NCI-H187 (cell line): ENCODE measurements around the gene FBXO39.
"Not testable (repeated sequence)": the region's sequence is repeated elsewhere in the genome, so short reads cannot be mapped to it uniquely, and the experiment has no call there.

ENCODE experiments used
- DNase-seq, 2 experiments: peaks; one replicate each; lab custom pipeline; 2025; lab: John Stamatoyannopoulos, UW

Gene FBXO39

DNA sequence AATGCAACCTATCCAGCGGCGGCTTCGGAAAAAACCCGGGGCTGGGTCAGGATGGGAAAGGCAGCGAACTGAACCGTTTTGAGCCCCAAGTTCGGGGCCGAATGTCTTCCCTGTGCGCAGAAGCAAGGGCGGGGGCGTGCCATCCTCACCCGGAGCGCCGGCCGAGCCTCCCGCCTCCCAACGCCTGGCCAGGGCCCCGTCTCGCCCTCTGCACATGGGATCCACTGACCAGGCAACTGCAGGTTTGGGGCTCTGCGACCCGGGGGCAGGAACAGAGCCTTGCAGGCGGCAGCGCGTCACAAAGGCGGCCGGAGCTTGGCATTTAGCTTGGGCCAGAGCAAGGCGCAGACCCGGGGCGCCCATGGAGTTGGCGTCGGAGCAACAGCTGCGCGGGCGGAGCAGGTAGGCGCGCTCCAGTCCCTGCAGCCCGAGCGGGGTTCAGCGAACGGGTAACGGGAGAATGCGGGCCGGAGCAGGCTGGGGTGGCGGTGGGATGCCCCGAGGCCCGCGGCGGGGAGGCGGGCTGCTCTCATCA is at the start of gene FBXO39:
Gene FBXO39 (plus strand): TSS at position 345 of the 535 bp plus-strand sequence. CDS start 3,654 bp downstream, outside the sequence.
- no peak for DNase-seq

DNA sequence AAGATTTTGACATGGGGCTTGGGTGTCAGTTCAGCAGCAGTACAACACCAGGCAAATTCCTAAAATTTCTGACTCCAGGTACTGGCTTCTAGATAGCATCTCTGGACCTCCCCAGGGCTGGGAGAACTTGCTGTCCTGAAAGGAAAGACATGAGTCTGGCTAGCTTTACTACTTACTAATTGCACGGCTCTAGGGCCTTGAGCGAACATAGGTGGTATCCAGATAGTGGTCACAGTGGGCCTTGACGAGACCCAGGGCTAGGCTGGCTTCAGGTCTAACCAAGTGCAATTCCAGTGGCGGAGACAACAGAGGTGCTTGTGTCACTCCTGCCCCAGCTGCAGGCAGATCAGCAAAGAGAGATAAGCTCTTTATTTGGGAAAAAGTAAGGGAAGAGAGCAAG is 46.5 kb upstream of the FBXO39 start:
- DNase-seq: no peak

DNA sequence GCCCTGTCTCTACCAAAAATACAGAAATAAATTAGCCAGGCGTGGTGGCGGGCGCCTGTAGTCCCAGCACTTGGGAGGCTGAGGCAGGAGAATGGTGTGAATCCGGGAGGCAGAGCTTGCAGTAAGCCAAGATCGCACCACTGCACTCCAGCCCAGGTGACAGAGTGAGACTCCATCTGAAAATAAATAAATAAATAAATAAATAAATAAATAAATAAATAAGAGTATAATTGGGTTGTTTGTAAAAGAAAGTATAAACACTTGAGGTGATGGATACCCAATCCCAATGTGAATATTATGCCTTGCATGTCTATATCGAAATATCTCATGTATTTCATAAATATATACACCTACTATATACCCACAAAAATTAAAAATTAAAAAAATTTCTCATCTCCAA is 29.4 kb upstream of the FBXO39 start:
- DNase-seq: not testable (repeated sequence)

DNA sequence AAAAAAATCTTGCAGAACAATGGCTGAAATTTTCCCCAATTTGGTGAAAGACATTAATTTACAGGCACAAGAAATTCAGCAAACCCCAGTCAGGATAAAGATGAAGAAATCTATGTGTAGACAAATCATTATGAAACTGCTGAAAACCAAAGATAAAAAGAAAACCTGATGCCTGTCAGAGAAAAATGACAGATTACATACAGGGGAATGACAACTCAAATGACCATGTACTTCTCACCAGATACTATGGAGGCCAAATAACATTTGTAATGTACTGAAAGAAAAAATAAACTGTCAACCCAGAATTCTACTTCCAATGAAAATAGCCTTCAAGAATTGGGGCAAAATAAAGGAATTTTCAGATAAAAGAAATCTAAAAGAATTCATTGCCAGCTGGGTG is 27.4 kb upstream of the FBXO39 start:
- DNase-seq: no peak

DNA sequence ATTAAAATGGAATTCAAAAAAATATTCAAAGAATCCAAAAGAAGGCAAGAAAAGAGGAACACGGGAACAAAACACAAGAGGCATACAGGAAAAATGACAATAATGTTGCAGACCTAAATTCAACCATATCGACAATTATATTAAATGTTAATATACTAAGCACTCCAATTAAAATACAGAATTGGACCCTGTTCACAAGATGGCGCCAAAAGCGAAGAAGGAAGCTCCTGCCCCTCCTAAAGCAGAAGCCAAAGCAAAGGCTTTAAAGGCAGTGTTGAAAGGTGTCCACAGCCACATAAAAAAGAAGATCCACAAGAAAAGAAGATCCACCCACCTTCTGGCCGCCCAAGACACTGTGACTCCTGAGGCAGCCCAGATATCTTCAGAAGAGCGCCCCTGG is 26.5 kb upstream of the FBXO39 start:
- no peak for DNase-seq

DNA sequence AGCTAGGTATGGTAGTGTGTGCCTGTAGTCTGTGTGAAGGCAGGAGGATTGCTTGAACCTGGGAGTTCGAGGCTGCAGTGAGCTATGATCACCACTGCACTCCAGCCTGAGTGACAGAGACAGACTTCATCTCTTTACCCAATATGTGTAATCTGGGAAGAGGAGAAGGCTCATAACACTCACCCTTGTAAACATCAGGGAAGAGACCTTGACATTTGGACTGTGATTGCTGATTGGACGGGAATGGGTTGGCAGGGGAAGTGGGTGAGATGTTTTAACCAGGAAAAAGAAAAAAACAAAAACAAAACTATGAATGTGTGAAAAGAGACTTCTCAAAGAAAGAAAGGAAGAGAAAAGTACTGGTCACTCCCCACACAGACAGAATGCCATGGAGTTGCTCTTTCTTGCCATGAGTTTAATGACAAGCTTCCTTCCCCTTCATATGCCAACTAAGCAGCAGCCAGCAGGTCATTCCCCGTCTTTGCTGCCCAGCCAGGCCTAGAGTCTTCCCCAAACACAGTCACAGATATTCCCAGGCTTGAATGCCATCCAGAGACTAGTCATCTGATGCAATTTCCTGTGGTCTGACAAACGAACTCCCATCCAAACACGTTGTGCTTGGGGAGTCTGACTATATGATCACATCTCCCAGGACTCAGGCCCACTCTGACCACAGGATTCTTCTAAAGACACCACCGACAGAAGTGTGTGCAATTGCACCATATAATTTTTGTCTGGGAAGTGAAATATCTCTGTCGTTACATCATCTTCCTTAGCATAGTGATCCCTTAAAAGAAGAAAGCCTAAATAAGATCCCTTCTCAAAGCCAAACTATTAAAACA is 23.7 kb upstream of the FBXO39 start:
- DNase-seq: no peak

DNA sequence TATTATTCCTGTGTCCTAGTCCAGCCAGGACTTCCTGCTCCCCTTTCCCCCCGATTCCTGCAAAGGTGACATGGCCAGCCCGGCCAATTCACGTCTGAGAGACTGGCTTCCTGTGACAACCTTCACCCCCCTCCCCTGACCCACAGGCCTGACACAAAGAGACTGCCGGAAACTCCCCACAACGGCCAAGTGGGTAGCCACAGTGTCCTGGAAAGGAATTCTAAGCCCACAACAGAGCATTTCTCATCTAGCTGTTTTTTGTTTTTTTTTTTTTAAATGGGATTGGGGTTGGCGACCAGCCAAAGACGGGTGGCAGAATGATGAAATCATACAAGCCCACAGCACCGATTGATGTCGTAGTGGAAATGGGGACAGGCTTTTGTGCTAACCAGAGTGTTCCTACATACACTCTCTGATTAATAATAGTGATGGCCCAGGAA is 23.0 kb upstream of the FBXO39 start:
- DNase-seq: no peak

DNA sequence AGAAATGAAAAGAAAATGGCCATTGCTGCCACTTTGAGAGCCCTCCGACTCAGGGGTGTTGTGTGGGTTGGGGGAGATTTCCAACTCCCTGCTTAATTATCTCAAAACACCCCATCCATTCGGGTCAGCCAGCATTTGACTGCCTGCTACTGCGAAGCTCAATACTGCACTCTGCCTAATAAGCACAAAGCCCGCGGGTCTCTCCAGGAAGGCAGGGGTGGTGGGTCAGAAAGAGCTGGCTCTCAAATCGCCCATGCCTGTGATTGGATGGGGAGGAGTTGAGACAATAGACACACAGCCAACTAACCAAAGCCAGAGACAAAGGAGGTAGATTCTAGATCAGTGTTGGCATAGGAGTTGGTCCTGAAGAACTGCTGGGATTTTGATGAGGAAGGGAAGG is 22.5 kb upstream of the FBXO39 start:
- no peak for DNase-seq

DNA sequence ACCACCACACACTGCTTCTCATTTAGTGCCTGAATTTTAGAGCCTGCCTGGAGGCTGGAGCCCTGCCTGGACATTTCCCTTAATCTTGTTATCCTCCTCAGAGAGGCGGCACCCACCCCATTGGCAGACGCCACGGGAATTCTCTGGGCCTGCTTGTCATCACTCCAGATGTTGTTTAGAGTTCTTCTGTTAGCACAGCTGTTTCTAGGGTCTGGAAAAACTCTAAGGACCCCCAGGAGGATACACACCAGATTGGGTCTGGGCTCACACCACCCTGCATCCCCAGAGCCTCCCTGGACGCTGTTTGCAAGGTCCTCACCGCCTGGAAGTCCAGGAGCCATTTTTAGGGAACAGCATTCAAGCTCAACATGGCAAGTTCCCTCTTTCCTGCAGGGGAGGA is 20.7 kb upstream of the FBXO39 start:
- DNase-seq: no peak

DNA sequence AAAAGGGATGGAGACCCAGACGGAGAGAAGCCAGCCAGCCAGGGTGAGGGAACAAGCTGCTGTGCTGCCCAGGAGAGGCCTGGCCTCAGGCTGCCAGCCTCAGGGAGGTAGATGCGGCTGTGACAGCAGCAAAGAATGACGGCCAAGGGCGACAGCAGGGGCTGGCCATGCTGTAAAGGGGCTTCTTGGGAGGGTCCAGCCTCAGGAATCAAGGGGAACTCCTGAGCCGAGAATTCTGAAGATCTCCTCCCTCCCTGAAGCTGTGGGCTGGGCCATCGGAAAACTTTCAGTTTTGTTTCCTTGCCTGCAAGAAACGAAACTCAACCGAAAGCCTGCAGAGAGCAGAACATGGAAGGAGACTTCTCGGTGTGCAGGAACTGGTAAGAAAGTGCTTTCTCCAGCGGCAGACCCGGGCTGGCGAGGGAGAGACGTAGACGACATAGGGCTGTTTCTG is 20.3 kb upstream of the FBXO39 start, which contains the start of gene XAF1:
Gene XAF1 (plus strand): TSS at position 316 of the 454 bp plus-strand sequence. CDS start 33 bp downstream, at position 349.
- no peak for DNase-seq

DNA sequence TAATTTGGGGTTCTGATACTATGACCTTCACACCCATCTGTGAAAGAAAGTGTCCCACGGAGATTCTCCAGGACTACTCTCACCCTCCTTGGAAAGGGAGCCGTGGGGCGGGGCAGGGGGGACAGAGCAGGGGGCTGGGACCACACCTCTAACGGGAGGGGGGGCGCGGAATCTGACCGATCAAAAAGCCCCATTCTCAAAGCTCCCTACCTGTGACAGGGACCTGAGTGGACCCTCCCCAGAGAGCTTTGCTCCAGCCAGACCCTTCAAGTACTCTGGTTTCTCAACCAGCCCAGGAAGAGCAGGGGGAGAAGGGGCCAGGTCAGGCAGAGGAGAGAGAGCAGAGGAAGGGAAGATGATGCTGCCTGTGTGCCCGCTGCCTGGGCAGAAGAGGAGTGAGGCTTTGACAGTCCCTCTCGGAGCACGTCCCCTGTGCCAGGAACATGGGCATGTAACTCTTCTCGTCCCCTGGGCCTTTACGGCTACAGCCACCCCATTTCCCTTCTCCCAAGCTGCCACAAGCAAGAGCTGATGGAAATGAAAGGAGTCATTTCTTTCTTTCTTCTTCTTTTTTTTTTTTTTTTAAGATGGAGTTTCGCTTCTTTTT is 19.5 kb upstream of the FBXO39 start:
- no peak for DNase-seq

DNA sequence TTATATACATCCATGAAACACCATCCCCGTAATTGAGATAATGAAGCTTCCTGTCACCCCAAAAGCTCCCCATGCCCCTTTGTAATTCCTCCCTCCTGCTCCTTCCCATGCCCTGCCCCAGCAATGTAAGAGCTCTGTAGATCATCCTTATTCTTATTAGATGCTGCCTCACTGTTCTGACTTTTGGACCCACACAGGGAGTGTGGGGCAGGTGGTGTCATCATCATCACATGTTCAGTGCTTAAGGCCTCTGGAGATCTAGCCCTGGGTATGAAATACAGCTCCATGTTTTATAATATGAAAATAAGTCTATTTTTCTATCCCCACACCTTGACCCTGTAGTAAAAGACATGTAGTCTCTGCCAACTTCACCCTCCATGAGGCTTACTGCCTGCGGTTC is 18.3 kb upstream of the FBXO39 start:
- no peak for DNase-seq

DNA sequence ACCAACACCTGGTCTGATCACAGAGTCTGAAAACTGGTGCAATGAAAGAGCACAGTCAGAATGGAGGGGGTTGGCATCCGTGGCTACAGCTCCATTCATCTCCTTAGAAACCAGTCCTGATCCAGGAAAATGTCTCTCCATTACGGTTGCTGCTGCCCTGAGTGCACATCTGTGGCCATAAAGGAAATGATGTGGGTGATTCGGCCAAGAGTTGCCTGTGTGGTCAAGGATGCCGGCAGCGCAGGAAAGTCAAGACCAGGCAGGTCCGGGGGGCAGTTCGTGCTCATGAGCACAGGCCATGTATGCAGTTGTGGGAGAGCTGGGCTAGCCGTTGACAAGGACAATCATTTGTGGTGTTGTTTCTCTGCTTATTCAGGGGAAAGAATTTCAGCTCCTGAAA is 14.2 kb upstream of the FBXO39 start:
- no peak for DNase-seq

DNA sequence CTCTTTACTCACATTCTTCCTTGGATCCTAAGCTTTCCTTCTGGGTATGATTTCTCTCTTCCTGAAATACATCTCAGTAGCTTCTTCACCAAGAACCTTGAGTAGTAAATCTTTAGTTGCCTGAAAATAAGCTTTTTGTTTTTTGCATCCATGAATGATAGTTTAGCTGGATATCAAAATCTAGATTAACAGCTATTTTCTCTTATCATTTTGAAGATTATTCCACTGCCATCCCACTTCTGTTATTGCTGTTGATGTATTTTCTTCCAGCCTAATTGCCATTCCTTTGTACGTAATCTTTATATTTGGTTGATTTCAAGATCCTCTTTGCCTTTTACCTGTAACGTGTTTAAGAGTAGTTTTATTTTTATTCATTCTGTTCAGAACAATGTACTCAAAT is 7.6 kb upstream of the FBXO39 start:
- no peak for DNase-seq

DNA sequence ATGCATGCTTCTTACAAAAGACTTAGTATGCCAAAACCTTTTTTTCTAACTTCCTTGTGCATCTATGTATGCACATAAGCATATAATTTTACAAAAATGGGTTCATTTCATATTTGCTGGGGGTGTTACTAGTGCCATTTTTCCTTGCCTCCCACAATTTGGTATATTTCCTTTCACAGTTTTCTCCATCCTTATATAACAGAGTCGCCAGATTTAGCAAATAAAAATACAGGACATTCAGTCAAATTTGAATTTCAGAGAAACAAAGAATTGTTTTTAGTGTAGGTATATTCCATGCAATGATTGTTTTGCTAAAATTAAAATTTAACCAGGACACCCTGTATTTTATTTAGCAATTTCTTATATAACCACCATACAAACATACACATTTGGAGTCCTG is 4.0 kb upstream of the FBXO39 start:
- no peak for DNase-seq

DNA sequence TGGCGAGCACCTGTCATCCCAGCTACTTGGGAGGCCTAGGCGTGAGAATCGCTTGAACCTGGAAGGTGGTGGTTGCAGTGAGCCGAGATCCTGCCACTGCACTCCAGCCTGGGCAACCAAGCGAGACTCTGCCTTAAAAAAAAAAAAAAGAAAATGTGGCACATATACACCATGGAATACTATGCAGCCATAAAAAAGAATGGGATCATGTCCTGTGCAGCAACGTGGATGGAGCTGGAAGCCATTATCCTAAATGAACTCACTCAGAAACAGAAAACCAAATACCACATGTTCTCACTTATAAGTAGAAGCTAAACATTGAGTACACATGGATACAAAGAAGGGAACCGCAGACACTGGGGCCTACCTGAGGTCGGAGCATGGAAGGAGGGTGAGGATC is 1.1 kb upstream of the FBXO39 start:
- not testable (repeated sequence) for DNase-seq

DNA sequence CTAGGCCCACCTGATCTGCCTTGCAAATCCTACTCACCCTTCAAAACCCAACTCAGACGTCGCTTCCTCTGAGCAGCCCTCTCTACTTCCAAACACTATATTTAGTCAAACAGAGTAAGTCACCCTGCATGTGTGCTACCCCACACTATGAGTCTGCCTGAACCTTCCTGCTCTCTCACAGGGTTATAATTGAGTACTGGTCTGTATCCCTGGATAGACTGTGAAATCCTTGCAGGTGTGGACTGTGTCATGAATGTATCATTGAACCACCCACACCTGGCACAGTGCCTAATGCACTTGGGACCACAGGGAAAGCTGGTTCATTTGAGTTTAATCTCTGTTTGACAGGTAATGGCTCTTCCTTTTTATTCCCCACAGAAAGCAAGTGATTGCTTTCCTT is 3.4 kb downstream of the FBXO39 start:
- DNase-seq: no peak

DNA sequence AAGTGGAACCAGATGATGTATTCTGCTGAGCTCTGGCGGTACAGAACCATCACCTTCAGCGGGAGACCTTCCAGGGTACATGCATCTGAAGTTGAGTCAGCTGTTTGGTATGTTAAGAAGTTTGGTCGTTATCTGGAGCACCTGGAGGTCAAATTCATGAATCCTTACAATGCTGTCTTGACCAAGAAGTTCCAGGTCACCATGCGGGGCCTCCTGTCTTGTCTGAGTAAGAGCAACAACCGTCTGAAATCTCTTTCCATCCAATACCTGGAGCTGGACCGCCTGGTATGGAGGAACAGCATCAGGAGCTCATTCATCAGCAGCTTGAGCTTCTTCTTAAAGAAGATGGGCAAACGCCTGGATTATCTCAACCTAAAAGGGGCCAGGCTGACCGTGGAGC is 4.0 kb downstream of the FBXO39 start:
- no peak for DNase-seq

DNA sequence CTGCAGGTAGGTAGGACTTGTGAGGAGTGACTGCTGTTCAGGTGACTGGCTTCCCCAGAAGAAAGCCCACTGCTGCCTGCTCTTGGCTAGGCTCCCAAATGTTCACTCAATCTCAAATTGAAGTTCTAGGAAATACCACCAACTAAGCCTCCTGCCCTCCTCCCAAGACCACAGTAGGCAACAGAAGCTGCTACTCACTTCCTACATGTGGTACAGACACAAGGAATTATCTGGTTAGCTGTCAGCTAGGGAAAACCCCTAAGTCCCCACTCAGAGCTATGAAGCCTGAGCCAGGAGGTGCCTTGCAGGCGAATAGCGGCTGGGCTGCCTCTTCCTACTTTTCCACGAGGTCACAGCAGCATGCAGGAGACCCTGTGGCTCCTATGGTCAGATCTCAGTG is 4.9 kb downstream of the FBXO39 start:
- DNase-seq: no peak

DNA sequence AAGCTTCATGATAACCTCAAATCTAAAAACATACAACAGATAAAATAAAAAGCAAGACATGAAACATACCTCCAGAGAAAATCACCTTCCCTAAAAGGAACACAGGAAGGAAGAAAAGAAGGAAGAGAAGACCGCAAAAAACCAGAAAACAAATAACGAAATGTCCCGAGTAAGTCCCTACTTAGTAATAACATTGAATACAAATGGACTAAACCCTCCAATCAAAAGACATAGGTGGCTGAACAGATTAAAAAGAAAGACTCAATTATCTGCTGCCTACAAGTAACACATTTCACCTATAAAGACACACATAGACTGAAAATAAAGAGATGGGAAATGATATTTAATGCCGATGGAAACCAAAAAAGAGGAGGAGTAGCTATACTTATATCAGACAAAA is 6.2 kb downstream of the FBXO39 start:
- DNase-seq: no peak

DNA sequence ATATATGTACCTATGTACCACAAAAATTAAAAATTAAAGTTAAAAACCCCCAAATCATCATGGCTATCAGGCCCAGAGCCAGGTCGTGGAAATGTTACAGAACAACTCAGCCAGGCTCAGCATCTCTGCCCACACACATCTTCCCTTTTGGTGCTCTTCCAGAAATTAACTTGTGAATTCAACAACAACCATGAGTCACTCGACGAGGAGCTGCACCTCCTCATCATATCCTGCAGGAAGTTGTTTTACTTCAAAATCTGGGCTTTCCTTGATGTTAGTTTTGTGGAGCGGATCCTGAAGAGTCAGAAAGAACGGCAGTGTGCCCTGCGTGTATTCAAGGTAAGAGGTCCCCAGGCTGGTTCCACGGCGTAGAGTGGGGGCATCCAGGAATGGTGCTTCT is 10.6 kb downstream of the FBXO39 start:
- DNase-seq: no peak

DNA sequence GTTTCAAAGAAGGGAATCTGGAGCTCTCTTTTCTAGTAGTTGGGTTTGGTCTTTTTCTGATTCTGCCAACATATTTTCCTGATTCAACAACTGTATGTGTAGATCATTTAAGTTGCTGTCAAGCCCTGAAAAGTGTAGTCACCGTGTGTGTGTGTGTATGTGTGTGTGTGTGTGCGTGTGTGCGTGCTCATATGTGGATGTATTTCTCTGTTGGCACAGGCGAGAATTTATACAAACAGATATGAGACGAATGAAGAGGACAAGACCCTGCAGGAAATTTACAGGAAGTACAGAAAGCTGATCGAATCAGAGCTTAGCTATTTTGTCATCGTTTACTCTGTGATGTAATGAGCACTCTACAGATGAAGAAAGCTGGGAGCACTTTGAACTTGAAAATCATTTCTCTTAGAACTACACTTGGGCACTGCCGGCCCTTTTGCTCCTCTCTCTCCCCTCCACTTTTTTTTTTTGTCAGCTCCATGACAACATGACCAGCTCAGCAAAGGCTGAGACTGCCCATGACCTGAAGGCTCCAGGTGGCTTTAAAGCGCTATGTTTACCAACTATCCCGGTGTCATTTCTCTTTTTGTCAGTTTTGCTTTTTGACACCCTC is 11.2 kb downstream of the FBXO39 start:
- DNase-seq: no peak

DNA sequence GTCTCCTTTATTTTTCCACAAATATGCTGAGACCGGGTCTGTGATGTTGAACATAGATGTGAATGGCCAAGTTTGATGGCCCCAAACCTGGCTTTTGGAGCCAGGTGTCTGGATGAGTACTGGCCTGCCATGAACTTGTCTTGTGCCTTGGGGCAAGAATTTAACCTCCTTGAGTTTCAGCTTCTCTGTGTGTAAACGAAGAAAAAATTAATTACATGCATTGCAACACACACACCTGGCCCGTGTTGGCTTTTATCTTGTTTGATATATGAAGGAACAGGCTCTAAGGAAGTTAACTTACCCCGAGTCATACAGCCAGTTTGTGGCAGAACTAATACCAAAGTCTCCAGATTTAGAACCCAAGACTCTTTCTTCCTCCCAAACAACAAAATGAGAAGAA is 13.1 kb downstream of the FBXO39 start:
- no peak for DNase-seq
